MM.1S (cell line): Measurements from ENCODE around the gene EIPR1.

Experiments
- CTCF ChIP-seq: fragments of 300-600 bp; sonication (generic); IDR thresholded peaks from 2 replicates; pipeline ENCODE4 v1.5.1; 2016; ENCODE audit warnings: antibody characterized with exemption, low read length, mixed read lengths
- EZH2 ChIP-seq: fragments of 300-600 bp; sonication (generic); optimal IDR thresholded peaks from 2 replicates; pipeline ENCODE3; 2017; ENCODE audit warnings: low read depth, mild to moderate bottlenecking, antibody characterized with exemption, low read length, mixed read lengths
- EZH2phosphoT487 ChIP-seq: fragments of 300-600 bp; sonication (generic); IDR thresholded peaks from 2 replicates; pipeline ENCODE4 v1.6.1; 2018; ENCODE audit warnings: antibody characterized with exemption, low read length

GRCh38 chr2:3257166-3257565, 120.5 kb downstream of the EIPR1 start:
- no peak for TF ChIP-seq CTCF
- TF ChIP-seq EZH2 = no peak
- no peak for TF ChIP-seq EZH2phosphoT487
